IMR-90 (cell line): ENCODE measurements around the gene GLIS1. TPM values are rescaled to one million over a fixed set of nuclear protein-coding genes. Genes with fewer than 3 reads are reported as not detected.

Experiments
- ATAC-seq: fragments of 200-7000 bp; cut with Tn5 transposase; 2 replicates; pipeline ENCODE4 v1.9.1; 2020; ENCODE audit warnings: low read depth, mild to moderate bottlenecking, moderate library complexity
- BruUV-seq: library from RNA; stranded (reverse); fragments of 400-500 nt; replicated peaks from 2 replicates; lab custom pipeline; 2021; lab: Mats Ljungman, UMichigan
- CTCF ChIA-PET: fragments of 300-600 bp; formaldehyde crosslinking; extraction: SDS; loops from one replicate; lab custom pipeline; 2021; ENCODE audit warnings: antibody characterized with exemption; lab: Yijun Ruan, JAX
- POLR2A ChIA-PET: fragments of 300-600 bp; sonication (Branson Sonifier 250); formaldehyde crosslinking; loops from one replicate; lab custom pipeline; 2022; ENCODE audit warnings: antibody characterized with exemption; ENCODE audit not compliant: unreplicated experiment; lab: Charles Lee
- DNase-seq: peaks from one replicate; pipeline ENCODE4 v3.0.0; 2013
- H2AFZ ChIP-seq: replicated peaks from 2 replicates; pipeline ENCODE3; 2013; ENCODE audit warnings: low read length, mild to moderate bottlenecking; ENCODE audit not compliant: poor library complexity
- H2AK5ac ChIP-seq: 2 replicates; pipeline ENCODE4 v1.6.1; 2013; ENCODE audit warnings: low read depth, low read length, inconsistent platforms
- H2AK9ac ChIP-seq: replicated peaks from 2 replicates; pipeline ENCODE3; 2013; ENCODE audit warnings: mild to moderate bottlenecking, low read depth, low read length, moderate library complexity; ENCODE audit not compliant: poor library complexity
- H2BK120ac ChIP-seq: 2 replicates; pipeline ENCODE4 v1.6.1; 2013; ENCODE audit warnings: low read depth, low read length, inconsistent platforms
- H2BK15ac ChIP-seq: 3 replicates; pipeline ENCODE4 v1.6.1; 2013; ENCODE audit warnings: low read depth, low read length, inconsistent platforms
- H2BK20ac ChIP-seq: 2 replicates; pipeline ENCODE4 v1.6.1; 2013; ENCODE audit warnings: low read depth, mild to moderate bottlenecking, inconsistent platforms, low read length, moderate library complexity
- H2BK5ac ChIP-seq: 2 replicates; pipeline ENCODE4 v1.6.1; 2013; ENCODE audit warnings: mild to moderate bottlenecking, low read depth, low read length, inconsistent platforms; ENCODE audit not compliant: poor library complexity, severe bottlenecking
- H3K14ac ChIP-seq: replicated peaks from 2 replicates; pipeline ENCODE4 v1.6.1; 2013; ENCODE audit warnings: low read depth, low read length, inconsistent platforms
- H3K18ac ChIP-seq: 2 replicates; pipeline ENCODE4 v1.6.1; 2013; ENCODE audit warnings: low read depth, low read length, control low read depth
- H3K23ac ChIP-seq: 2 replicates; pipeline ENCODE4 v1.6.1; 2013; ENCODE audit warnings: low read depth, low read length, inconsistent platforms
- H3K27ac ChIP-seq: 2 replicates; pipeline ENCODE4 v1.5.1; 2013; ENCODE audit warnings: mild to moderate bottlenecking, control low read depth, low read length; ENCODE audit not compliant: insufficient read depth
- H3K27me3 ChIP-seq: 2 replicates; pipeline ENCODE4 v1.6.1; 2013; ENCODE audit warnings: low read length; ENCODE audit not compliant: control insufficient read depth, insufficient read depth
- H3K36me3 ChIP-seq: 2 replicates; pipeline ENCODE4 v1.6.1; 2013; ENCODE audit warnings: low read length, mixed read lengths; ENCODE audit not compliant: control insufficient read depth, insufficient read depth
- H3K4ac ChIP-seq: 2 replicates; pipeline ENCODE4 v1.6.1; 2013; ENCODE audit warnings: low read depth, low read length, inconsistent platforms
- H3K4me1 ChIP-seq: 2 replicates; pipeline ENCODE4 v1.6.1; 2013; ENCODE audit warnings: low read length, mixed read lengths; ENCODE audit not compliant: control insufficient read depth, insufficient read depth
- H3K4me2 ChIP-seq: 2 replicates; pipeline ENCODE4 v1.6.1; 2013; ENCODE audit warnings: low read depth, mild to moderate bottlenecking, control low read depth, low read length, moderate library complexity
- H3K4me3 ChIP-seq: 2 replicates; pipeline ENCODE4 v1.5.1; 2013; ENCODE audit warnings: low read depth, mild to moderate bottlenecking, control low read depth, low read length, moderate library complexity; ENCODE audit not compliant: insufficient read depth
- H3K56ac ChIP-seq: 2 replicates; pipeline ENCODE4 v1.6.1; 2013; ENCODE audit warnings: low read length, inconsistent platforms; ENCODE audit not compliant: insufficient read depth; ENCODE audit errors: extremely low read depth
- H3K79me1 ChIP-seq, 2 experiments: 2 replicates each; pipeline ENCODE4 v1.6.1; 2013; ENCODE audit warnings: low read length in 2 of 2, inconsistent platforms in 1 of 2, low read depth in 1 of 2
- H3K9ac ChIP-seq: 2 replicates; pipeline ENCODE4 v1.6.1; 2013; ENCODE audit warnings: low read depth, low read length, control low read depth
- H3K9me1 ChIP-seq: 2 replicates; pipeline ENCODE4 v1.6.1; 2013; ENCODE audit warnings: low read length, inconsistent platforms; ENCODE audit not compliant: insufficient read depth
- H3K9me3 ChIP-seq: 2 replicates; pipeline ENCODE4 v1.6.1; 2013; ENCODE audit warnings: low read length; ENCODE audit not compliant: control insufficient read depth, insufficient read depth
- H4K20me1 ChIP-seq: 2 replicates; pipeline ENCODE4 v1.6.1; 2013; ENCODE audit warnings: low read length, inconsistent platforms; ENCODE audit not compliant: insufficient read depth
- H4K5ac ChIP-seq: 2 replicates; pipeline ENCODE4 v1.6.1; 2013; ENCODE audit warnings: mild to moderate bottlenecking, low read depth, low read length, control low read depth
- H4K8ac ChIP-seq, 2 experiments: 2 replicates each; pipeline ENCODE4 v1.6.1; 2013; ENCODE audit warnings: low read depth in 2 of 2, low read length in 2 of 2, control low read depth in 1 of 2, inconsistent platforms in 1 of 2
- H4K91ac ChIP-seq: 2 replicates; pipeline ENCODE4 v1.6.1; 2013; ENCODE audit warnings: low read depth, low read length, inconsistent platforms; ENCODE audit not compliant: insufficient read depth
- WGBS, 2 experiments: methylation state at CpG; one replicate each; pipeline versions ENCODE4 v1.1.5 to v1.1.7; 2013; ENCODE audit warnings: missing lambda C conversion rate in 2 of 2; ENCODE audit not compliant: insufficient read length in 1 of 2; ENCODE audit errors: extremely low coverage in 2 of 2; 5-methylcytosine and 5-hydroxymethylcytosine counted together
- dilution Hi-C: fragments of 300-500 bp; cut with HindIII; formaldehyde crosslinking; loops from one replicate; pipeline ENCODE4 v1.14.3; 2018; ENCODE audit warnings: low sequenced_read_pairs; ENCODE audit not compliant: unreplicated experiment
- in situ Hi-C: fragments of 300-500 bp; cut with MboI; formaldehyde crosslinking; loops from 3 replicates; pipeline ENCODE4 v1.14.3; 2019; ENCODE audit warnings: low sequenced_read_pairs, inconsistent platforms, mixed read lengths
- intact Hi-C: fragments of 100-400 bp; cut with micrococcal nuclease; formaldehyde crosslinking; loops from 2 replicates; pipeline ENCODE4 v1.10.0; 2022
- polyA plus RNA-seq, 3 experiments: library from polyadenylated mRNA; depleted of rRNA; stranded (reverse); fragments of >200 nt; gene quantifications; 2 replicates each; pipeline ENCODE4 v1.2.3, GENCODE V29; 2012; ENCODE audit warnings: low replicate concordance in 1 of 3
- total RNA-seq: library from RNA; depleted of rRNA; stranded (reverse); fragments of >200 nt; gene quantifications from 2 replicates; pipeline ENCODE4 v1.2.3, GENCODE V29; 2012
- TF ChIP-seq, protein P1 (sequence below): conservative IDR thresholded peaks from 2 replicates; pipeline ENCODE4 v1.5.1; 2012; ENCODE audit warnings: mild to moderate bottlenecking, low read depth, low read length, improper control_type of control experiment
- TF ChIP-seq, protein P2 (sequence below): fragments of 150-350 bp; IDR thresholded peaks from 2 replicates; pipeline ENCODE4 v1.6.1; 2016; ENCODE audit warnings: low read depth, mild to moderate bottlenecking, low read length, moderate library complexity, borderline replicate concordance

Gene GLIS1
- total and polyA plus RNA-seq, 2 of the 4 experiments (the other 2 are of a cell fraction), result 0.18 to 2.3 TPM

DNA sequence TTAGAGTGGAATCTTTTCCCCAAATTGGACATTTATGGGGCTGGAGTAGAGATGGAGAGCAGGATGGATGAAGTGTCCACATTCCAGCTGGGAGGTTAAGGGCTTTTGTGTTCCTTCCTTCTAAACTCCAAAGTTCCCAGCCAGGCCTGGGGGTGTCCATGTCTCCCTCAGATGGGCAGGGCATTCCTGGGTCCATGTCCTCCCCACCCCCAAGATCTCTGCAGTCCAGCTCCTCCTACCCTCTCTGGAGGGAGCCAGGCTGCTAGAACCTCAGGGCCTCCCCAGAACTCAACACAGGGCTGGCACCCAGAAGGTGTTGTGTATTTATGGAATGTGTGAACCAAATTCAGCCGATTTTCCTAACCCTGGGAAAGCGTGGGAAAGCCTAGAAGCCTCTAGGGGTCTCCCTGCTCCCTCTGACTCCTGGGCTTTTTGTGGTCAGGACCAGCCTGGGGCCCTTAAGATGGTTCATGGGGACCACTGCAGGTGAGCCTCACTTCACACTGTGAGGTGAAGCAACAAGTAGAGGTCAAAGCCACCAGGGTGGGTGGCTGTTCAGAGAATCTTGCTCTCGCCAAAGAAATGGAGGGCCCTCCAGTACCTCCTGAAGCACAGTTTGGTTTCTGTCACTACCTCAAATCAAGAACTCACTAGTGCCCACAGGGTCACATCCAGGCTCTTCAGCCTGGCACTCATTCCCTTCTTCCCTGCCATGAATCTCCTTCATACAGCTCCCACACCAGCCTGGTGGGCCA, 54.8 kb downstream of the GLIS1 start:
- H3K9ac ChIP-seq, result no peak overlapping the region
- in situ Hi-C loops (no loop called here), dilution Hi-C loops (no loop called here), intact Hi-C loops (no loop called here)
- H2BK120ac ChIP-seq, result peak overlapping the region; percentile 89
- peak overlapping the region; percentile 84 for H2BK20ac ChIP-seq
- peak overlapping the region; percentile 87; the same call in 1 of the 2 replicates for H3K23ac ChIP-seq
- 100% methylated on average over 1 of the region's 3 CpGs; no CpG with 5 or more reads in 1 of the 2 experiments for WGBS, 2 experiments
- peak overlapping the region; percentile 83 for H2AK5ac ChIP-seq
- H3K18ac ChIP-seq, result no peak overlapping the region
- H3K4ac ChIP-seq, result peak overlapping the region; percentile 87
- no peak overlapping the region for H4K5ac ChIP-seq
- ATAC-seq, result no peak
- H2AK9ac ChIP-seq, result peak overlapping the region; percentile 38
- no peak overlapping the region; the same call in 1 of the 2 replicates for H3K27ac ChIP-seq
- peak overlapping the region; percentile 86 for H4K91ac ChIP-seq
- peaks cover 28% of the 10 kb centered on the region for H3K4me1 ChIP-seq
- no peaks in the 10 kb centered on the region for H3K9me3 ChIP-seq
- H2BK5ac ChIP-seq, result peak overlapping the region; percentile 21
- no peak for DNase-seq
- ChIA-PET POLR2A (no interaction called here), CTCF (no interaction called here)
- no peak overlapping the region for H3K4me3 ChIP-seq
- no TSS peak for BruUV-seq
- H3K9me1 ChIP-seq, result peaks cover 20% of the 10 kb centered on the region
- H3K56ac ChIP-seq, result no peak overlapping the region
- peak overlapping the region; percentile 64; the same call in 1 of the 2 replicates for H3K14ac ChIP-seq
- H3K36me3 ChIP-seq, result no peaks in the 10 kb centered on the region
- peak overlapping the region in 1 of 2 experiments; percentile 37; a peak in 1 of 4 replicates for H4K8ac ChIP-seq
- TF ChIP-seq, protein P1, sequence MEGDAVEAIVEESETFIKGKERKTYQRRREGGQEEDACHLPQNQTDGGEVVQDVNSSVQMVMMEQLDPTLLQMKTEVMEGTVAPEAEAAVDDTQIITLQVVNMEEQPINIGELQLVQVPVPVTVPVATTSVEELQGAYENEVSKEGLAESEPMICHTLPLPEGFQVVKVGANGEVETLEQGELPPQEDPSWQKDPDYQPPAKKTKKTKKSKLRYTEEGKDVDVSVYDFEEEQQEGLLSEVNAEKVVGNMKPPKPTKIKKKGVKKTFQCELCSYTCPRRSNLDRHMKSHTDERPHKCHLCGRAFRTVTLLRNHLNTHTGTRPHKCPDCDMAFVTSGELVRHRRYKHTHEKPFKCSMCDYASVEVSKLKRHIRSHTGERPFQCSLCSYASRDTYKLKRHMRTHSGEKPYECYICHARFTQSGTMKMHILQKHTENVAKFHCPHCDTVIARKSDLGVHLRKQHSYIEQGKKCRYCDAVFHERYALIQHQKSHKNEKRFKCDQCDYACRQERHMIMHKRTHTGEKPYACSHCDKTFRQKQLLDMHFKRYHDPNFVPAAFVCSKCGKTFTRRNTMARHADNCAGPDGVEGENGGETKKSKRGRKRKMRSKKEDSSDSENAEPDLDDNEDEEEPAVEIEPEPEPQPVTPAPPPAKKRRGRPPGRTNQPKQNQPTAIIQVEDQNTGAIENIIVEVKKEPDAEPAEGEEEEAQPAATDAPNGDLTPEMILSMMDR, result peak; percentile 28
- TF ChIP-seq, protein P2, sequence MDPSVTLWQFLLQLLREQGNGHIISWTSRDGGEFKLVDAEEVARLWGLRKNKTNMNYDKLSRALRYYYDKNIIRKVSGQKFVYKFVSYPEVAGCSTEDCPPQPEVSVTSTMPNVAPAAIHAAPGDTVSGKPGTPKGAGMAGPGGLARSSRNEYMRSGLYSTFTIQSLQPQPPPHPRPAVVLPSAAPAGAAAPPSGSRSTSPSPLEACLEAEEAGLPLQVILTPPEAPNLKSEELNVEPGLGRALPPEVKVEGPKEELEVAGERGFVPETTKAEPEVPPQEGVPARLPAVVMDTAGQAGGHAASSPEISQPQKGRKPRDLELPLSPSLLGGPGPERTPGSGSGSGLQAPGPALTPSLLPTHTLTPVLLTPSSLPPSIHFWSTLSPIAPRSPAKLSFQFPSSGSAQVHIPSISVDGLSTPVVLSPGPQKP, result no peak
- H3K27me3 ChIP-seq, result no peaks in the 10 kb centered on the region
- H3K4me2 ChIP-seq, result no peak overlapping the region
- peaks cover 35% of the 10 kb centered on the region for H4K20me1 ChIP-seq
- peak overlapping the region; percentile 29; the same call in 2 of the 3 replicates for H2BK15ac ChIP-seq
- peak overlapping the region; percentile 16 for H2AFZ ChIP-seq
- peaks cover 0 to 48% of the 10 kb centered on the region in 2 experiments; a peak in 3 of 4 replicates for H3K79me1 ChIP-seq
